HEK293 (cell line): ENCODE measurements around the gene TUFM.

ENCODE experiments used
- GFI1B ChIP-seq: fragments of 450-650 bp; formaldehyde crosslinking; IDR thresholded peaks from 2 replicates; pipeline ENCODE4 v1.5.1; 2016; ENCODE audit warnings: missing biosample characterization, missing genetic modification characterization
- GLI2 ChIP-seq: fragments of 450-650 bp; formaldehyde crosslinking; IDR thresholded peaks from 2 replicates; pipeline ENCODE4; 2017; ENCODE audit warnings: missing biosample characterization, missing genetic modification characterization, low read depth, borderline replicate concordance
- IKZF3 ChIP-seq: fragments of 450-650 bp; IDR thresholded peaks from 2 replicates; pipeline ENCODE4 v1.5.0; 2018; ENCODE audit warnings: missing biosample characterization, mild to moderate bottlenecking, missing genetic modification characterization, moderate library complexity
- REPIN1 ChIP-seq: fragments of 450-650 bp; formaldehyde crosslinking; IDR thresholded peaks from 2 replicates; pipeline ENCODE4 v1.5.1; 2017; ENCODE audit warnings: missing biosample characterization, missing genetic modification characterization, low read depth
- SETDB1 ChIP-seq: IDR thresholded peaks from one replicate; pipeline ENCODE4 v1.6.1; 2017; ENCODE audit warnings: mild to moderate bottlenecking, low read length, moderate library complexity, mixed read lengths; ENCODE audit not compliant: insufficient read length
- TCF7L2 ChIP-seq: IDR thresholded peaks from 2 replicates; pipeline ENCODE4 v1.6.1; 2011; ENCODE audit warnings: low read depth, mild to moderate bottlenecking, inconsistent platforms, low read length, moderate library complexity, borderline replicate concordance
- ZFP3 ChIP-seq: fragments of 450-650 bp; formaldehyde crosslinking; IDR thresholded peaks from 2 replicates; pipeline ENCODE4 v1.5.1; 2016; ENCODE audit warnings: low read depth, missing biosample characterization, missing genetic modification characterization
- ZFP41 ChIP-seq: fragments of 450-650 bp; formaldehyde crosslinking; IDR thresholded peaks from 2 replicates; pipeline ENCODE4 v1.5.1; 2016; ENCODE audit warnings: missing biosample characterization, missing genetic modification characterization, borderline replicate concordance
- ZFP69B ChIP-seq: fragments of 450-650 bp; formaldehyde crosslinking; IDR thresholded peaks from 2 replicates; pipeline ENCODE4 v1.5.1; 2016; ENCODE audit warnings: missing biosample characterization, missing genetic modification characterization
- ZNF133 ChIP-seq: fragments of 450-650 bp; formaldehyde crosslinking; IDR thresholded peaks from 2 replicates; pipeline ENCODE4 v1.5.1; 2016; ENCODE audit warnings: missing biosample characterization, missing genetic modification characterization
- ZNF175 ChIP-seq: fragments of 450-650 bp; formaldehyde crosslinking; IDR thresholded peaks from 2 replicates; pipeline ENCODE4 v1.5.1; 2016; ENCODE audit warnings: missing biosample characterization, missing genetic modification characterization
- ZNF202 ChIP-seq: fragments of 450-650 bp; formaldehyde crosslinking; IDR thresholded peaks from 2 replicates; pipeline ENCODE4 v1.5.1; 2016; ENCODE audit warnings: missing biosample characterization, missing genetic modification characterization, borderline replicate concordance
- ZNF211 ChIP-seq: fragments of 450-650 bp; formaldehyde crosslinking; IDR thresholded peaks from 2 replicates; pipeline ENCODE4 v1.5.1; 2016; ENCODE audit warnings: low read depth, missing biosample characterization, missing genetic modification characterization
- ZNF266 ChIP-seq: fragments of 450-650 bp; formaldehyde crosslinking; IDR thresholded peaks from 2 replicates; pipeline ENCODE4 v1.5.1; 2016; ENCODE audit warnings: missing biosample characterization, missing genetic modification characterization, low read depth
- ZNF302 ChIP-seq: fragments of 450-650 bp; formaldehyde crosslinking; IDR thresholded peaks from 2 replicates; pipeline ENCODE4 v1.5.1; 2016; ENCODE audit warnings: missing biosample characterization, missing genetic modification characterization, low read depth
- ZNF311 ChIP-seq: fragments of 450-650 bp; formaldehyde crosslinking; IDR thresholded peaks from 2 replicates; pipeline ENCODE4 v1.5.1; 2017; ENCODE audit warnings: missing biosample characterization, missing genetic modification characterization, borderline replicate concordance
- ZNF335 ChIP-seq: fragments of 450-650 bp; formaldehyde crosslinking; conservative IDR thresholded peaks from 2 replicates; pipeline ENCODE4 v1.5.1; 2016; ENCODE audit warnings: missing biosample characterization, missing genetic modification characterization
- ZNF521 ChIP-seq: fragments of 450-650 bp; formaldehyde crosslinking; IDR thresholded peaks from 2 replicates; pipeline ENCODE4 v1.5.1; 2017; ENCODE audit warnings: missing biosample characterization, mild to moderate bottlenecking, missing genetic modification characterization
- ZNF555 ChIP-seq: fragments of 450-650 bp; formaldehyde crosslinking; conservative IDR thresholded peaks from 2 replicates; pipeline ENCODE4 v1.5.1; 2017; ENCODE audit warnings: missing biosample characterization, mild to moderate bottlenecking, missing genetic modification characterization, inconsistent platforms
- ZNF560 ChIP-seq: fragments of 450-650 bp; formaldehyde crosslinking; IDR thresholded peaks from 2 replicates; pipeline ENCODE4 v1.5.1; 2017; ENCODE audit warnings: missing biosample characterization, missing genetic modification characterization, borderline replicate concordance
- ZNF561 ChIP-seq: fragments of 450-650 bp; IDR thresholded peaks from 2 replicates; pipeline ENCODE4 v1.5.1; 2018; ENCODE audit warnings: missing biosample characterization, missing genetic modification characterization, borderline replicate concordance
- ZNF629 ChIP-seq: fragments of 450-650 bp; formaldehyde crosslinking; IDR thresholded peaks from 2 replicates; pipeline ENCODE4 v1.5.1; 2017; ENCODE audit warnings: missing biosample characterization, missing genetic modification characterization
- ZNF701 ChIP-seq: fragments of 450-650 bp; formaldehyde crosslinking; IDR thresholded peaks from 2 replicates; pipeline ENCODE4 v1.5.1; 2016; ENCODE audit warnings: missing biosample characterization, missing genetic modification characterization
- ZNF791 ChIP-seq: fragments of 450-650 bp; formaldehyde crosslinking; IDR thresholded peaks from 2 replicates; pipeline ENCODE4 v1.5.1; 2016; ENCODE audit warnings: missing biosample characterization, missing genetic modification characterization
- ZNF837 ChIP-seq: fragments of 450-650 bp; formaldehyde crosslinking; IDR thresholded peaks from 2 replicates; pipeline ENCODE4 v1.5.1; 2016; ENCODE audit warnings: missing biosample characterization, missing genetic modification characterization
- TF ChIP-seq, protein P1 (sequence below): fragments of 450-650 bp; IDR thresholded peaks from 2 replicates; pipeline ENCODE4 v1.5.1; 2018; ENCODE audit warnings: missing biosample characterization, missing genetic modification characterization
- TF ChIP-seq, protein P2 (sequence below): fragments of 450-650 bp; formaldehyde crosslinking; IDR thresholded peaks from 2 replicates; pipeline ENCODE4 v1.5.0; 2017; ENCODE audit warnings: missing biosample characterization, missing genetic modification characterization, borderline replicate concordance
- TF ChIP-seq, protein P3 (sequence below): fragments of 450-650 bp; formaldehyde crosslinking; IDR thresholded peaks from 2 replicates; pipeline ENCODE4 v1.5.1; 2017; ENCODE audit warnings: missing biosample characterization, missing genetic modification characterization
- TF ChIP-seq, protein P4 (sequence below): fragments of 450-650 bp; formaldehyde crosslinking; IDR thresholded peaks from 2 replicates; pipeline ENCODE4 v1.5.1; 2016; ENCODE audit warnings: missing biosample characterization, missing genetic modification characterization
- TF ChIP-seq, protein P5 (sequence below): fragments of 450-650 bp; formaldehyde crosslinking; IDR thresholded peaks from 2 replicates; pipeline ENCODE4 v1.5.1; 2016; ENCODE audit warnings: missing biosample characterization, missing genetic modification characterization

Gene TUFM

DNA sequence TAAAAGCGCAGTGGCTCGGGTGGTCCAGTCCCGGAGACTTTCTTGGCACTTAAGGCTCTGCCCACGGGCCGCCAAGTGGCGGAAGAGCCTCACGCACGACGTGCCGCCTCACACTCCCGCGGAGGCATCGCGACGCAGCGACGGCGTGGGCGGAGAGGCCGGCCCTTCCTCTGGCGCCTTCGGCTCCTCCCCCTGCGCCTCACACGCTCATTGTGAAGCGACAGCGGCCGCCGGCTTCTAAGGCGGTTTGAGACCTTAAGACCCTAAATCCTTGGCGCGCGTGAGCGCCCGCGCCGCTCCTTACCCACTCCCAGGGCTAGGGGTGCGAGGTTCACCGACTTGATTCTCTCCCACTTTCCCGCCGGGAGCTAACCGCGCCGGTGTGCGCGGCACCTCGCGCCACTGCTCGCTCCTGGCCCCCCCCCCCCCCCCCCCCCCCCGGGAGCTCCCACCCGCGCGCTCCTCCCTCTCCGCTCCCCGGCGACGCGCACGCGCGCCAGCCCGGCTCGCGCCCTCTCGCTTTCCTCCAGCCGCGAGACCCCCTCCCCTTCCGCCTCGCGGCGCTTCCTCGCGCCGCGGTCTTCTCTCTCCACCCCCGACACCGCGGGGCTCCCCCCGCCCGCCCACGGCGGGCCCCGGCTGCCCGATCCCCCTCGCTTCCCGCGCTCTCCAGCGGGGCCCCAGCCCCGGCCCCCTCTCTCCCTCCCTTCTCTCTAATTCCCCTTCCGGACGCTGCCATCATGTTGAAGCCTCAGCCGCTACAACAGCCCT, 23.4 kb downstream of the TUFM start, which contains the start of gene ATXN2L (continued):
- TF ChIP-seq ZNF521 (no peak), ZNF202 (tag by site-specific recombination) (no peak), ZNF335 (tag by site-specific recombination) (peak; percentile 80), ZNF211 (tag by site-specific recombination) (no peak), ZFP69B (tag by site-specific recombination) (peak; percentile 81), ZNF175 (tag by site-specific recombination) (no peak), ZNF837 (tag by site-specific recombination) (no peak), ZNF311 (tag by site-specific recombination) (no peak), SETDB1 (no peak), ZFP3 (tag by site-specific recombination) (no peak), ZNF560 (tag by site-specific recombination) (no peak), IKZF3 (tag by site-specific recombination) (peak; percentile 40; the same call in 1 of the 2 replicates), ZNF302 (tag by site-specific recombination) (no peak), GFI1B (peak; percentile 57; the same call in 1 of the 2 replicates), ZFP41 (tag by site-specific recombination) (no peak), REPIN1 (tag by site-specific recombination) (0 out of 2 replicates have a peak, but pooled peaks have one; percentile 13), ZNF133 (tag by site-specific recombination) (0 out of 2 replicates have a peak, but pooled peaks have one; percentile 20), ZNF629 (tag by site-specific recombination) (peak; percentile 76), TCF7L2 (no peak), ZNF555 (no peak), GLI2 (tag by site-specific recombination) (peak; percentile 2; the same call in 1 of the 2 replicates), ZNF791 (tag by site-specific recombination) (no peak), ZNF561 (peak; percentile 80), ZNF701 (tag by site-specific recombination) (no peak), ZNF266 (tag by site-specific recombination) (no peak)
- TF ChIP-seq, protein P1, sequence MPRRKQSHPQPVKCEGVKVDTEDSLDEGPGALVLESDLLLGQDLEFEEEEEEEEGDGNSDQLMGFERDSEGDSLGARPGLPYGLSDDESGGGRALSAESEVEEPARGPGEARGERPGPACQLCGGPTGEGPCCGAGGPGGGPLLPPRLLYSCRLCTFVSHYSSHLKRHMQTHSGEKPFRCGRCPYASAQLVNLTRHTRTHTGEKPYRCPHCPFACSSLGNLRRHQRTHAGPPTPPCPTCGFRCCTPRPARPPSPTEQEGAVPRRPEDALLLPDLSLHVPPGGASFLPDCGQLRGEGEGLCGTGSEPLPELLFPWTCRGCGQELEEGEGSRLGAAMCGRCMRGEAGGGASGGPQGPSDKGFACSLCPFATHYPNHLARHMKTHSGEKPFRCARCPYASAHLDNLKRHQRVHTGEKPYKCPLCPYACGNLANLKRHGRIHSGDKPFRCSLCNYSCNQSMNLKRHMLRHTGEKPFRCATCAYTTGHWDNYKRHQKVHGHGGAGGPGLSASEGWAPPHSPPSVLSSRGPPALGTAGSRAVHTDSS (tag by site-specific recombination) = no peak
- TF ChIP-seq, protein P2, sequence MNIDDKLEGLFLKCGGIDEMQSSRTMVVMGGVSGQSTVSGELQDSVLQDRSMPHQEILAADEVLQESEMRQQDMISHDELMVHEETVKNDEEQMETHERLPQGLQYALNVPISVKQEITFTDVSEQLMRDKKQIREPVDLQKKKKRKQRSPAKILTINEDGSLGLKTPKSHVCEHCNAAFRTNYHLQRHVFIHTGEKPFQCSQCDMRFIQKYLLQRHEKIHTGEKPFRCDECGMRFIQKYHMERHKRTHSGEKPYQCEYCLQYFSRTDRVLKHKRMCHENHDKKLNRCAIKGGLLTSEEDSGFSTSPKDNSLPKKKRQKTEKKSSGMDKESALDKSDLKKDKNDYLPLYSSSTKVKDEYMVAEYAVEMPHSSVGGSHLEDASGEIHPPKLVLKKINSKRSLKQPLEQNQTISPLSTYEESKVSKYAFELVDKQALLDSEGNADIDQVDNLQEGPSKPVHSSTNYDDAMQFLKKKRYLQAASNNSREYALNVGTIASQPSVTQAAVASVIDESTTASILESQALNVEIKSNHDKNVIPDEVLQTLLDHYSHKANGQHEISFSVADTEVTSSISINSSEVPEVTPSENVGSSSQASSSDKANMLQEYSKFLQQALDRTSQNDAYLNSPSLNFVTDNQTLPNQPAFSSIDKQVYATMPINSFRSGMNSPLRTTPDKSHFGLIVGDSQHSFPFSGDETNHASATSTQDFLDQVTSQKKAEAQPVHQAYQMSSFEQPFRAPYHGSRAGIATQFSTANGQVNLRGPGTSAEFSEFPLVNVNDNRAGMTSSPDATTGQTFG = no peak
- TF ChIP-seq, protein P3, sequence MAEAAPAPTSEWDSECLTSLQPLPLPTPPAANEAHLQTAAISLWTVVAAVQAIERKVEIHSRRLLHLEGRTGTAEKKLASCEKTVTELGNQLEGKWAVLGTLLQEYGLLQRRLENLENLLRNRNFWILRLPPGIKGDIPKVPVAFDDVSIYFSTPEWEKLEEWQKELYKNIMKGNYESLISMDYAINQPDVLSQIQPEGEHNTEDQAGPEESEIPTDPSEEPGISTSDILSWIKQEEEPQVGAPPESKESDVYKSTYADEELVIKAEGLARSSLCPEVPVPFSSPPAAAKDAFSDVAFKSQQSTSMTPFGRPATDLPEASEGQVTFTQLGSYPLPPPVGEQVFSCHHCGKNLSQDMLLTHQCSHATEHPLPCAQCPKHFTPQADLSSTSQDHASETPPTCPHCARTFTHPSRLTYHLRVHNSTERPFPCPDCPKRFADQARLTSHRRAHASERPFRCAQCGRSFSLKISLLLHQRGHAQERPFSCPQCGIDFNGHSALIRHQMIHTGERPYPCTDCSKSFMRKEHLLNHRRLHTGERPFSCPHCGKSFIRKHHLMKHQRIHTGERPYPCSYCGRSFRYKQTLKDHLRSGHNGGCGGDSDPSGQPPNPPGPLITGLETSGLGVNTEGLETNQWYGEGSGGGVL (tag by site-specific recombination) = peak; percentile 93
- TF ChIP-seq, protein P4, sequence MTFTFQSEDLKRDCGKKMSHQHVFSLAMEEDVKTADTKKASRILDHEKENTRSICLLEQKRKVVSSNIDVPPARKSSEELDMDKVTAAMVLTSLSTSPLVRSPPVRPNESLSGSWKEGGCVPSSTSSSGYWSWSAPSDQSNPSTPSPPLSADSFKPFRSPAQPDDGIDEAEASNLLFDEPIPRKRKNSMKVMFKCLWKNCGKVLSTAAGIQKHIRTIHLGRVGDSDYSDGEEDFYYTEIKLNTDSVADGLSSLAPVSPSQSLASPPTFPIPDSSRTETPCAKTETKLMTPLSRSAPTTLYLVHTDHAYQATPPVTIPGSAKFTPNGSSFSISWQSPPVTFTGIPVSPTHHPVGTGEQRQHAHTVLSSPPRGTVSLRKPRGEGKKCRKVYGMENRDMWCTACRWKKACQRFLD (tag by site-specific recombination) = no peak
- TF ChIP-seq, protein P5, sequence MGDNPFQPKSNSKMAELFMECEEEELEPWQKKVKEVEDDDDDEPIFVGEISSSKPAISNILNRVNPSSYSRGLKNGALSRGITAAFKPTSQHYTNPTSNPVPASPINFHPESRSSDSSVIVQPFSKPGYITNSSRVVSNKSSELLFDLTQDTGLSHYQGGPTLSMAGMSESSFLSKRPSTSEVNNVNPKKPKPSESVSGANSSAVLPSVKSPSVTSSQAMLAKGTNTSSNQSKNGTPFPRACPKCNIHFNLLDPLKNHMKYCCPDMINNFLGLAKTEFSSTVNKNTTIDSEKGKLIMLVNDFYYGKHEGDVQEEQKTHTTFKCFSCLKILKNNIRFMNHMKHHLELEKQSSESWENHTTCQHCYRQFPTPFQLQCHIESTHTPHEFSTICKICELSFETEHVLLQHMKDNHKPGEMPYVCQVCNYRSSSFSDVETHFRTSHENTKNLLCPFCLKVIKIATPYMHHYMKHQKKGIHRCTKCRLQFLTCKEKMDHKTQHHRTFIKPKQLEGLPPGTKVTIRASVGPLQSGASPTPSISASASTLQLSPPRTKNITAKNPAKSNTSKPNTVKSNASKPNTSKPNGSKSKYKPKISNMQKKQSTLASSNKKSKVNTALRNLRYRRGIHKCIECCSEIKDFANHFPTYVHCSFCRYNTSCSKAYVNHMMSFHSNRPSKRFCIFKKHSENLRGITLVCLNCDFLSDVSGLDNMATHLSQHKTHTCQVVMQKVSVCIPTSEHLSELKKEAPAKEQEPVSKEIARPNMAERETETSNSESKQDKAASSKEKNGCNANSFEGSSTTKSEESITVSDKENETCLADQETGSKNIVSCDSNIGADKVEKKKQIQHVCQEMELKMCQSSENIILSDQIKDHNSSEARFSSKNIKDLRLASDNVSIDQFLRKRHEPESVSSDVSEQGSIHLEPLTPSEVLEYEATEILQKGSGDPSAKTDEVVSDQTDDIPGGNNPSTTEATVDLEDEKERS (tag by site-specific recombination) = no peak
